Left renal pelvis (tissue), 4 donors: ENCODE results near the gene NUP98. TPM values are rescaled to one million over a fixed set of nuclear protein-coding genes. Genes with fewer than 3 reads are reported as not detected.

Source experiments
- DNase-seq, 4 donors: peaks; one replicate each; pipeline ENCODE4 v3.0.0-alpha.2; 2013; ENCODE audit warnings: low read depth in 4 of 4, low spot score in 3 of 4
- polyA plus RNA-seq, 4 donors: library from polyadenylated mRNA; unstranded; fragments of 120-200 nt; gene quantifications; one replicate each; pipeline ENCODE4 v1.2.1, GENCODE V29; 2013; ENCODE audit not compliant: insufficient read length in 4 of 4

Gene NUP98
- polyA plus RNA-seq, 4 donors, result 49.0 to 72.1 (median 63.8) TPM

DNA sequence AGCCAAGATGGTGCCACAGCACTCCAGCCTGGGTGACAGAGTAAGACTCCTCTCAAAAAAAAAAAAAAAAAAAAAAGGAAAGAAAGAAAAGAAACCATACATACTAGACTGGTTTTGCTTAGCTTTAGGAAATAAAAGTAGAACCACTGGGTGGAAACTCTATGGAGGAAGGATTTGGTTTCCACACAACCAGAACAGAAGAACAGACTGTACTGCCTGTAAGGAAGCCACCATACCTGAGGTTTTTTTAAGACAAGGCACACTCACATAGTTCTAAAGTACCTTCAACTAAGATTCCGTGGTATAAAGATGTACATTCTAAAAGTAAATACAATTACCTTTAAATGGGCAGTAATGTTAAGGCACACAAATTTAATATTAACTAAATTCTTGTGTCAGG, 58.6 kb downstream of the NUP98 start:
- DNase-seq, result no peak

DNA sequence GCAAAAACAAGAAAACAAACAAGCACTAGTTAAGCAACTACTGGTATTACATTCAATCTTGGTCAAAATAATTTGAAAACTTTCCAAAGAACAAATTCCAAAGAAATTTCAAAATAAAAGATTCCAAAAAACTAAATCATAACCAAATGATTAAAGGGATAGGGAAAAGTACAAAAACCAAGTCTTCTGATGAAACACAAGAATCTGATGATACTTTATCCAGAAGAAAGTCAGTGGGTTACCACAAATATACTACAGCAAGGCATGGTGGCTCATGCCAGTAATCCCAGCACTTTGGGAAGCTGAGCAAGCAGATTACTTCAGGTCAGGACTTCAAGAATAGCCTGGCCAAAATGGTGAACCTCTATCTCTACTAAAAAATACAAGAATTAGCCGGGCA, 59.1 kb downstream of the NUP98 start:
- no peak for DNase-seq

DNA sequence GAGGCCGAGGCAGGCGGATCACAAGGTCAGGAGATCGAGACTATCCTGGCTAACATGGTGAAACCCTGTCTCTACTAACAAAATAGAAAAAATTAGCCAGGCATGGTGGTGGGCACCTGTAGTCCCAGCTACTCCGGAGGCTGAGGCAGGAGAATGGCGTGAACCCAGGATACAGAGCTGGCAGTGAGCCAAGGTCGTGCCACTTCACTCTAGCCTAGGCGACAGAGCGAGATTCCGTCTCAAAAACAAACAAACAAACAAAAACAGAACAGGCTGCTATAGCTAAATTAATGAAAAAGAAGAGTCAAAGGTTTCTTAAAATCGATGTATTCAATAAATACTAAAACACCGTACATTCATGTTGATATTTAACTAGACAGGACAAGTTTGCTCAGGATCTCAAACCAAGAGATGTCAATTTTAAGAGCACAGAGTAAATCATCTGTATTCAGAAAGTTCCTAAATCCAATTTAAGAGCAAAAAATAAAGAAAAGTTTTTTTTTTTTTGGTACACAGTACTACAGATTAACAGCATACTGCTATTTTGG, 59.9 kb downstream of the NUP98 start:
- no peak for DNase-seq

DNA sequence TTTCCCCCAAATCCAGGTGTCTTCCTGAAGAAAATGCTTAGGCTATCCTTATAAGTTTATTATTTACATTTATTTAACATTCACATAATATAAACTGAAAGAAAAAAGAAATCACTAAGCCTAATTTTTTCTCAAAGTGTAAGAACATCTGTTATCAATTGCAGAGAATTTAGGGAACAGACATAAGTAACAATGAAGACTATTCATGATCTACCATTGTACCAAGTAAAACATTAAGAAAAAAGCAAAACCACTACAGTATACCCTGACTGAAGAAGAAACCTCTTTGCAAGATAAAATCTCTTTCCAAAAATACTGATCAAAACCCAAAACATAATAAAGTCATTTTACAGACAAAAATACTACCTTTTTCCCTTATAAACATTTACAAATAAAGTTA, 60.5 kb downstream of the NUP98 start:
- DNase-seq, result no peak

DNA sequence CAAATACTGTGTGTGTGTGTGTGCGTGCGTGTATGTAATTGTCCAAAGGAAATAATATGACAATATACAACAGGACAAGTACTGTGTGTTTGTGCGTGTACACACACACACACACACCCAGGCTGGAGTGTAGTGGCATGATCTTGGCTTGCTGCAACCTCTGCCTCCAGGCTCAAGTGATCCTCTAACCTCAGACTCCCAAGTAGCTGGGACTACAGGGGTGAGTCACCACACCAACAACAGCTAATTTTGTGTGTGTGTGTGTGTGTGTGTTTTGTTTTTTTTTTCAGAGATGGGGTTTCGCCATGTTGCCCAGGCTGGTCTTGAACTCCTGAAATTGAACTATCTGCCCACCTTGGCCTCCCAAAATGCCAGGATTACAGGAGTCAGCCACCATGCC, 61.5 kb downstream of the NUP98 start:
- DNase-seq, result no peak

DNA sequence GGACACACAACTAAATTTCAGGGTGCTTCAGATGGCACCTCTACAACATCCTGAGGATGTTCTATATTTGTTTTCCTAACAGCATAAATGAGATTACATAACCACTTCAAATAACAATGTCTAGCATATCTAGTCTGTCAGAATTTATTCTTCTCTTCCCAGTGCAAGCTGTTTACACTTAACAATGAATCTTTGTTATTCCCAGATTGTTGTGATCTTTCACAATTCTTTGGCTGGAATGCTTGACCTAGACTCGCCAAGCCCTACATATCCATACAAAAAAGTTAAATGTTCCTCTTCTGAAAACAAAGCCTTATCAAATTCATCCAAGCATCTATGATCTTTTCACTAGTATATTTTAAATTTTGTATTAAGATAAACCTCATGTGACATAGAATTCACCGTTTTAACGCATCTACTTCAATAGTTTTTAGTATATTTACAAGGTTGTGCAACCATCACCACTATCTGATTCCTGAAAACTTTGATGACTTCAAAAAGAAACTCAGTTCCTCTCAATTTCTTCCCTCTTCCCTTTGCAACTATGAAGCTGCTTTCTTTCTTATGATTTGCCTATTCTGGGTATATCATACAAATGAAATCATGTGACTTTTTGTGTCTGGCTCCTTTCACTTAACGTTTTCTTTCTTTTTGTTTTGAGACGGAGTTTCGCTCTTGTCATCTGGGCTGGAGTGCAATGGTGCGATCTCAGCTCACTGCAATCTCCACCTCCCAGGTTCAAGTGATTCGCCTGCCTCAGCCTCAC, 64.5 kb downstream of the NUP98 start:
- DNase-seq, result no peak

DNA sequence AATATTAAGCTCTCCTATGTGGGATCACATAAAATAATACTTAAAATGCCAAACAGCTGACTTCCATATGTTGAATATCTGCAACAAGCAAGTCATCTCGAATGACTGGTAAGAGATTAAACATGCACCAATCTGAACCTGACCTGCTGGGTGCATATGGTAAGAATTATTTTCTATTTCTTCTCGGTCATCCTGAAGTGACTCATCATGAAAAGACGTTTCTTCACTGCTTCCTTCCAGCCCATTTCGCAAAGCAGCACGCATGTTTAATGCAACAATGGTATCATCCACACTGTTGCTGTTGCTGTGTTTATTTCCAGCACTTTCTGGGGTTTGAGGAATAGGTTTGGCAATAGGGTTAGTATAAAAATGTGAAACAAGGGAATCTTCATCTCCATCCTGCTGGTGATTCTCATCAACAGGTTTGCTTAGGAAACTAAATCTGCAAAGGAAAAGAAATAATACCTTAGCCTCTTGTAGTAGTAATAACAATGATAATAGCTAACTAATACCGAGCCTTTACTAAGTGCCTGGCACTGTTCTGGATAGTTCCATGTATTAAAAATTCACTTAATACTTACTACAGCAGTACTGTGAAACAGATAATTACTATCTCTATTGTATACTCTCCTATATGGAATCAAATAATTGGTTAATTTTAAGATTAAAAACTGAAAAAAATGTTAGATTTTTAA, 74.2 kb downstream of the NUP98 start:
- DNase-seq, result no peak

DNA sequence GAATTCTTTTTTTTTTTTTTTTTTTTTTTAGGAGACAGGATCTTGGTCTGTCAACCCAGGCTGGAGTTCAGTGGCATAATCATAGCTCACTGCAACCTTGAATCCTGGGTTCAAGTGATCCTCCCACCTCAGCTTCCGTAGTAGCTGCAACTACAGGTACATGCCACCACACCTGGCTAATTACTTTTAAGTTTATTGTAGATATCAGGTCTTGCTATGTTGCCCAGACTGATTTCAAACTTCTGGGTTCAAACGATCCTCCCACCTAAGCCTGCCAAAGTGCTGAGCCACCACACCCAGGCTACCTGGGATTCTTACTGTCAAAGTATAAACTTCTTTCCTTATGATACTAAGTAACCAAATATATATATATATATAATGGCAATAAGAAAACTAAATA, 75.3 kb downstream of the NUP98 start:
- DNase-seq, result no peak

DNA sequence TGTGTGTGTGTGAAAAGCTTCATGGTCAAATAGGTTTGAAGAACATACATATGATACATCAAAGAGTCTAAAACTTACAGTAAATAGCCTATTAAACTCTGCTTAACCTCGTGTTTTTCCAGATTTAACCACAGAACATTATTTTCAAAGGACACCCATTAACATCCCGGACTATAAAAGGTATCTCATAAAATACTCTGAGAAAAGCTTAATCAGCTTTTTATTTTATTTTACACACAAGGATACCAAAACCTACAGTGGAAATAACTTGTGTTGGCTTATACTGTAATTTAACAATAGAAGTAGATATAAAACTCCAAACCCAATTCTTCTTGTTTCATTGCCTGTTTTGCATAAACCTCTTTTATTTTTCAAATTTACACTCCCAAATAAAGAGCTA, 76.4 kb downstream of the NUP98 start:
- no peak for DNase-seq

DNA sequence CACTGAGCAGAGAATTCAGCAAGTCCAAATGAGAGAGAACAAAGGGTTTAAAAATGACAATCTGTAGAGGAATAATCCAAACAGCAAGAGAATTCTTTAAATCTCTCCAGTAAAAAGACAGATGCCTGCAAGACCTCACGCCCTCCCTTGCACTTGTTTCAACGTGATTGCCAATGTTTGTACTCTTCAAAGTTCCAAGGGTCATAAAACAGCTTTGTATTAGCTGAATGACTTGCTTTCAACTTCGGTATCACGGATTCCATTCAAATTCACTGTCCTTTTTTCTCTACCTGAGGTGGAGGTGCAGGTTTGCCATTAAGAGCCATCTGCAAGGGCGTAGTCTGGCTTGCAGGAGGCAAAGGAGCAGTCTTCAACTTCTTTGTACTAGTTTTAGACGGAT, 85.1 kb downstream of the NUP98 start:
- DNase-seq, result no peak

DNA sequence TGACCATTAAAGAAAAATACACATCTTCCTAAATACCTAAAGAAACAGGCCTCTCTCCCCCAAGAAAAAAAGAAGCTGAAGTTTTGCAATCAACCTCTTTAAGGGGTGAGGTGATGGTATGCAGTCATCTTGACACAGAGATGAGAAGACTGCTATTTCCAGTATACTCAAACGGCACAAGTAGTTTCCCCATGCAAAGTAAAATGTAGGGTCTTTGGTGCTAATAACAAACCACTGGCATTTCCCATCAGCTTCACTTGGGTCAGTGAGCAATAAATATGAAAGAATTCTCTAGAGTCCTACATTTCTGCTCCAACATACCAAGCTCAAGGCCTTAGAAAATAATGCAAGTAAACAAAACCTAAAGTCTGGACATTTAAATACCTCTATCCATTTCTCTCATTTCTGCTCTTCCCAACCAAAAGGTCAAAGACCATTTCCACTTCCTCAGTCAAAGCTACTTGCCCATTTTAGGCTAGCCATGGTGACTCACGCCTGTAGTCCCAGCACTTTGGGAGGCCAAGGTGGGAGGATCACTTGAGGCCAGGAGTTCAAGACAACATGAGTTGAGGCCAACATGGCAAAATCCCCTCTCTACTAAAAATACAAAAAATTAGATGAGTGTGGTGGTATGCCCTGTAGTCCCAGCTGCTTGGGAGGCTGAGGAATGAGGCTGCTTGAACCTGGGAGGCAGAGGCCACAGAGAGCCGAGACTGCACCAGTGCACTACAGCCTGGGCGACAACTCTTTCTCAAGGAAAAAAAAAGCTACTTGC, 86.7 kb downstream of the NUP98 start:
- DNase-seq, result no peak

DNA sequence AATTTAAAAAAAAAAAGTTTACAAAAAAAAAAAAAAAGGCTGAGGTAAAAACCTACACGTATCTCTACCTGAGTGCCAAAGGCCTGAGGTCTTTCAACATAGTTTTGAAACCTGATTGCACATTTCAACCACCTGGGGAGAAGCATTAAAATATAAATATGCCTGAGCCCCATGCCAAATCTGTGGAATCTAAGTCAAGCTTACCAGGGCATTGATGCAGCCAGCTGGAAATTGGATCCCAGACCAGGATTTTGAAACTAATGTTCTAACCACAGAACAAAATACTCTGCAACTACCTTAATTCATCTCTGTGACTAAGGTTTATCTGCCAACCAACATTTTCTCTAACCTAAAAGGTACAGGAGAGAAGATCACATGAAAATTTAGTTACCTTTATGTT, 87.4 kb downstream of the NUP98 start:
- no peak for DNase-seq

DNA sequence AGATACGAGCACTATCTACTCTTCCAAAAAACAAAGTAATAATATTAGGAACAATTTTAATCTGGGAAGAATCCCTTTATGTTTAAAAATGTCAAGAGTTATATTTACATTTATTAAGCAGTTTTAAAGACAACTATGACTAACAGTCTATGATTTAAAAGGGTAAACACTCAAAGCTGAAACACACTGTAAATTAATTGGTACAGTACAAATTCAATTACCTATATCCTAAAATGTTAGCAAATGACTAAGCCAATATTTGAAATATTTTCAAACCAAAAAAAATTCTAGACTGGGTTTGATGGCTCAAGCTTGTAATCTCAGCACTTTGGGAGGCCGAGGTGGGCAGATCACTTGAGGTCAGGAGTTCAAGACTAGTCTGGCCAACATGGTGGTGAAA, 90.2 kb downstream of the NUP98 start:
- DNase-seq, result no peak

DNA sequence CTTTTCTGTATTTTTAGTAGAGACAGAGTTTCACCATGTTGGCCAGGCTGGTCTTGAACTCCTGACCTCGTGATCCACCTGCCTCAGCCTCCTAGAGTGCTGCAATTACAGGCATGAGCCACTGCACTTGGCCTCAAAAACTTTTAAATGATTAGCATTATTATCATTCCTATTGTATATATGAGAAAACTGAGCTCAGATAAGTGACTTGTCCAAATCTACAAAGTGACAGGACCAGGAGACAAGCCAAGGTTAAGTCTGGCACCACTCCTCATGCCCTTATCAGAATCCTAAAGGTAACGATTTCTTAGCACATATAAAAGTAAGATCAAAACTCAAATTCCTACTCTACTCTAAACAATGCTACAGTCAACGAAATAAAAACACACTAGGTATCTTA, 94.0 kb downstream of the NUP98 start:
- DNase-seq, result no peak

DNA sequence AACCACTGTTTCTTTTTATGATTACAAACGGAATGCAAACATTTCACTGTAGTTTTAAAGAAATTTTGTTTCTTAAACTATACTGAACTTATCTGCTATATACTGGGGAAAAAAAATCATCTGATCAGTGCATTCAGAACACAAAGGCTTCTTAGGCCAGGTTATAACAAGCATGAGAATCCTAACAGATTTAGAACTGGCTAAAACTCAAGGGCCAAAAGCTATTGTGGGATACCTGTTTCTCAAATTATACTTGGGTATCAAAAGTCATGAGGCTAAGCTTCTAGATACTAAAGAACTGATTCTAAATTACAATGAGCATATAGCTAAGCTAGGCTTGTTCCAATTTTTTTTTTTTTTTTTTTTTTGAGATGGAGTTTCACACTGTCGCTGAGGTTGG, 96.4 kb downstream of the NUP98 start:
- no peak for DNase-seq

DNA sequence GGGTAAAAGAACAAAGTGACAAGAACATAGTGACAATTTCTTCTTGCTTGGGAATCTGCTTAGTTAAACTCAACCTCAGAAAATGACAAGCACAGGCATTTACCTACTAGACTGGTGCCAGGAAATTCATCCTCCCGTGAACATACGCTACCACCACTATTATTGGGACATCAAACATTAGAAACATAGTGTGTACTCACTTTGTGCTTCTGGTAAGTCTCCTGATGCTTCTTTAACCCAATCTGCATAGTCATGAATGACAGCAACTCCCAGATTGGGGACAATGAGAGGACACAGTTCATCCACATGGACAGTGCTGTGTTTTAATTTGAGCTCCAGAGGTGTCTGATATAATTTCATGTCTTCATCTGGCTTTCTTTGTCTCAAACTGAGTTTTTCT, 96.9 kb downstream of the NUP98 start:
- no peak for DNase-seq

DNA sequence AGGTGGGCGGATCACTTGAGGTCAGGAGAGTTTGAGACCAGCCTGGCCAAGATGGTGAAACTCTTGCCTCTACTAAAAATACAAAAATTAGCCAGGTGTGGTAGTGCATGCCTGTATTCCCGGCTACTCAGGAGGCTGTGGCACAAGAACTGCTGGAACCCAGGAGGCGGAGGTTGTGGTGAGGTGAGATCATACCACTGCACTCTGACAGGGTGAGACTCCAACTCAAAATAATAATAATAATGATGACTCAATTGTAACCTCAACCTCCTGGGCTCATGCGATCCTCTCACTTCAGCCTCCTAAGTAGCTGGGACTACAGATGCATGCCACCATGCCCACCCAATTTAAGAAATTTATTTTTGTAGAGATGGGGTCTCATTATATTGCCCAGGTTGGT, 110.6 kb downstream of the NUP98 start:
- no peak for DNase-seq

DNA sequence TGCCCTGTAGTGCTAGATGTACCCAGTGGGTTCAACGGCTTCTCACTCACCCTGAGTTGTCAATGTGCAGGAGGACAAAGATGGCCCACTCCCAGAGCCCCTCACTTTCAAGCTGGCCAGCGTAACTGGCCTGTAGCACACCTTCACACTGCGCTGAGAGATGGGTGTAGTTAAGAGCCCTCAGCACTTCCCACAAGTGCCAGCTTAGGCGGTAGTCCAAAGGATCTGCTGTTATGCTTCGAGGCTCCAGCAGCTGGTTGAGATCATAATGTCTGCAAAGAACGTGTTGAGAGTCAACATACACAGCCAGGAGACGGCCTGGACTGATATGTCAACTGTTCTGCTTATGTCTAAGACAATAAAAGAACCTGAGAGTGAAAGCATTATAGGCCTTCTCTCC, 111.4 kb downstream of the NUP98 start:
- no peak for DNase-seq

DNA sequence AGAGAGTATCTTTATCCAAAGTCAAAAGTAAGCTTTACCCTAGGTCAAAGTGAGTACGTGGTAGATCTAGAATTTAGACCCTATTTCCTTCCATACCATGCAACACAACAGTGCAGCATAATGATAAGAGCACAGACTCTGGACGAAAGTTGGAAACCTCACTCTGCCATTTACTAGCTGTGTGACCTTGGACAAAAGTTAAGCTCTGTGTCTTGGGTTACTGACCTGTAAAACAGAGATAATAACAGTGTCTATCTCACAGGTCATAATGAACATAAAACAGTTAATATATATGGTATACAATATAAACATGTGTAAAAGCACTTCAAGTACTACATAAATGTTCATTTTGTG, 112.6 kb downstream of the NUP98 start:
- DNase-seq, result no peak

DNA sequence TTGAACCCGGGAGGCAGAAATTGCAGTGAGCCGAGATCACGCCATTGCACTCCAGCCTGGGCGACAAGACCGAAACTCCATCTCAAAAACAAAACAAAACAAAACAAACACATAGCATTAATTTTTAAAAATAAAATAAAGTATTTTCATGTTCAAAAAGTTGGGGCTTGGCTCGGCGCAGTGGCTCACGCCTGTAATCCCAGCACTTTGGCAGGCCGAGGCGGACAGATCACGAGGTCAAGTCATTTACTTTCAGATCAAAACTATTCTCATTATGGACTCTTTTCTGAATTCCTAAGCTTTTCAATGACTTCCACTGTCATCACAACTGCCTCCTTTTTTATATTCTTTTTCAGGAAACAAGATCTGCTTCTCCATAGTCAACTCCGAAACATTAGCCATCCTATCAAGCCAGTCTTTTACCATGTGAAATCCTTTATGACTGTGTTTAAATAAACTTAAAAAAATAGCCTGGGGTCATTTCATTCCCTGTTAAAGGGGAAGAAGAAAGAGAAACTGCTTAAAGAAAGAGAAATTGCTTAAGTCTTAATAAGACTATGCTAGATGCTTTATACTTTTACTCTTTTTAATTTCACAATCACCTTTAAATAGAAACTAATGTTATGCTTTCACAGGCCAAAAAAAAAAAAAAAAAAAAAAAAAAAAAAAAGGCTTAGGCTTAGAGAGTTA, 113.1 kb downstream of the NUP98 start:
- DNase-seq, result no peak

DNA sequence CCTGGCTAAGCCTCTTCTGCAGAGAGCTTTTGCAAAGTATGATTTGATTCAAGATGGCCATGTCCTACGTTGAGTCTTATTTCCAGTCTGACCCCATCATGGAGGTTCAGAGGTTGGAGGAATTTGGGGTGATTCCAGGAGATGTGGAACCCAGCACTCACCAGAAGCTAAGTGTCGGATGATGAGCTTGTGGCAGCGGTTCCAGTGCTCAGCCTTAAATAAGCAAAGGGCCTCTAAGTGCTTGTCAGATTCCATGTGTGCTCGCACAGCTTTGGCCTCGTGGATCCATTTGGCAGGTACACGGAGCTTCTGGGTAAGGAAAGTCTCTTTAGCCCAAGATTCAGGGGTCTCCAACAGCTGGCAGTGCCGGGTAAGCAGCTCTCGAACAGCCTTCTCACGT, 114.3 kb downstream of the NUP98 start:
- no peak for DNase-seq
